NK-92 (cell line): ENCODE results near the gene LSM8.
"Not testable (repeated sequence)": the region's sequence is repeated elsewhere in the genome, so short reads cannot be mapped to it uniquely, and the experiment has no call there.

Source experiments
- DNase-seq: peaks from one replicate; lab custom pipeline; 2025; ENCODE audit not compliant: unreplicated experiment; lab: John Stamatoyannopoulos, UW

The LSM8 gene

GRCh38 chr7:118202061-118202460, 18.1 kb downstream of the LSM8 start:
- DNase-seq: no peak

DNA sequence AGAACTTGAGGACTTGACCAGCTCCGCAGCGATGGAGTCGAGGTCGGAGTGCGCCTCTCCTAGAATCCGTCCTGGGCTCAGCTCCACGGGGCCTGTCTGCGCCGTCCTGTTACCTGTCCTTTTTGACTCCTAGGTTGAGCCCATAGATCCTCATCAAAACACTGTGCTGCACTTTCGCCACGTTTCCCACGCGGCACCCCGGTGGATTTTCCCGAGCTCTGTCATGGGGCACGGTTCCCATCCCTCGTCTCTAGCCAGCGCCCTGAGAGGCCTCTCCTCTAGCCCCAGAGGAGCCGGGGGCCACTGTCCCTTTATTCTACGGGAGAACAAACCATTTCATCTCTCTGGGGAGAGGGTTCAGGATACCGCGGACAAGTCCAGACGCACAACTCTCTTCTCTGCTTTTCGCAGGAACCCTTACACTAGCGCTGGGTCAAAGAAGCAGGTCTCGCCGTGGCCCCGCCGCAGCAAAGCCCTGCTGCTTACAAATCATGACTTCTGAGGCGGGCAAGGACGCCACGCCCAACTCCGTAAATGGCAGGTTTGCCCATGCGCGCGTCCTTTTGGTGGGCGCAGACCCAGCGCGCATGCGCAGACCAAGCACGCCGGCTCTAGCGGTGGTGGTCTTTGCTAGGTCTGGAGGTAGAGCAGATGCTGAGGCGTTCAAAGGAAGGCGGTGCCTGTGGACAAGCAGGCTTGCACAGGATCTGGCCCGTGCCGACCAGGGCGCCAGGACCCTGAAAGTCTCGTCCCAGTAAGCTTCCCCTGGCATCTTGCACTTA, 30.3 kb downstream of the LSM8 start:
- no peak for DNase-seq

- DNase-seq: no peak
Measured at GRCh38 chr7:118214833-118215182, 30.8 kb downstream of the LSM8 start.

GRCh38 chr7:118217210-118217619, 33.3 kb downstream of the LSM8 start:
- no peak for DNase-seq

DNA sequence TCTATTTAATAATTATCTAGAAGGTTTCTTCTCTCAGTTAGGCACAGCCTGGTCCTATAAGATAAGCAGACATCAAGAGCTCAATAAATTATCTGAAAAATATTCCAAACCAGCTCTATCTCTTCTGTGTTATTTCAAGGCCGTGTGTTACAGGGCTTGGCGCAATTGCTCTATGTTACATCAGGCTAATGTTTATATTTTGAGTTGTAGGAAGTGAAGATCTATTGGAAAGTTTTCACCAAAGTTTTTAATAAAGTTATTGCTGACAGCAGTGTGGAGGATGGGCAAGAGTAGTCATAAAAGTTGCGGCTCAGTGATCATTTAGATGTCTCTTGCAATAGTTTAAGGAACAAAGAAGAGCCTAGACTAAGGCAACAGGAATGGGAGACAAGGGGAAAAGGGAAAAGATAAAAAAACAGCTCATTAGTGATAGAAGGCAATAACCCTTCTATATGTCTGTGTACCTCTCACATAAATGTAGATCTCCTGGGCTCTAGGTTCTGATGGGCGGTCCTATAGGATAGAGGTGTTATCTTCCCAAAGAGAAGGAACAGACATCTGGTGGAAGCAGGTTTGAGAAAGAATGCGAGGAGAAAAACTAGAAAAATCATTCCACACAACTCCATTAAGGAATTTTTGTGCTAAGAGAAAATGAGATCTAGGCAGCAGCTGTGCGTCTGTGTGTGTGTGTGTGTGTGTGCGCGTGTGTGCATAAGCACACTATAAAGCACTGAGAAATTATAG, 34.6 kb downstream of the LSM8 start:
- no peak for DNase-seq

DNA sequence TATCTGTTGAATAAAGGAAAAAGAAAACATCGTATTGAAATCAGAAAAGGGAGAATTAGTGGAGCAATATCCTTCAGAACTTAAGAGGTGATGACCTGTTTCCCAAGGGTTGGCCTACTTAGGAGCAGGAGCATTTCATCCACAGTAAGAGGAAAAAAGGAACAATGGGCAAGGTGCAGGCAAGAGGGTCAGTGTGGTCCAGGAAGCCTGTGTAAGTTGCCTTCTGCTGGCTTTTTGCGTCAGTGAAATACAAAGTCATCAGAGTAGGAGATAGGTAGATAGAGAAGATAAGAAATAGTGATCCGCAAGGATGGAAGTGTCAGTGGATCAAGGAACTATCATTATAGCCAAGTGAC, 35.2 kb downstream of the LSM8 start:
- DNase-seq: no peak

DNA sequence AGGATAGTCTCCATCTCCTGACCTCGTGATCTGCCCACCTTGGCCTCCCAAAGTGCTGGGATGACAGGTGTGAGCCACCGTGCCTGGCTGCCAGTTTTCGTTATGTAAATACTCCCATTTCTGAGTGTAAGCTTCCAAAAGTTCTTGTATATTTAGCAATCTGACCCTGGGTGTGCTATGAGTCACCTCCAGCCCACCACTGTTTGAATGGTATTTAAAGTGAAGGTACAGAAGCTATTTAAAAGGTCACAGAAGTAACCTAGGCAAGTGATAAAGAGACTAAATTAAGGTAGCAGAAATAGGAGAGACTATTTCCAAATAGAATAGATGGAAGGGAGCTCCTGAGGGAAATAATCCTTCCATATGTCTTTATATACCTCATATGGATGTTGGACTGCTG, 36.6 kb downstream of the LSM8 start:
- DNase-seq: no peak

DNA sequence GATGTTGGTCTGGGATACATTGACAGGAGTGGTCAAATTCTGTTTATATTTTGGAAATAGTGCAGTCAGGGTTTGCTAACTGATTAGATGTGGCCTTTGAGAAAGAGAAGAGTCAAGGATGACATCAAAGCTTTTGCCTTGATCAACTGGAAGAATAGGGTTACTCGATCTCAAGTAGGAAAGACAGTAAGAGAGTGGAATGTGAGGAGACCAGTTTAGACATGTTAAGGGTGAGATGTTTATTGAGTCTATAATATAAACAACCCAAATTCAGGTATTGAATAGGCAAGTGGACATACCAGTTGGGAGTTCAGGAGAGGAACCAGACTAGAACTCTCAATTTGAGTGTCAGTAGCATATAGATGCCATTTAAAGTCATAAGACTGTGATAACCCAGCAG, 38.6 kb downstream of the LSM8 start:
- DNase-seq: no peak

GRCh38 chr7:118224521-118224920, 40.6 kb downstream of the LSM8 start, which contains the start of gene ANKRD7:
TSS of gene ANKRD7 (plus strand) at chr7:118224704. CDS start at chr7:118224831, 127 bp downstream.
- DNase-seq: no peak

- DNase-seq: no peak
Measured at GRCh38 chr7:118232837-118233236, 48.9 kb downstream of the LSM8 start.

DNA sequence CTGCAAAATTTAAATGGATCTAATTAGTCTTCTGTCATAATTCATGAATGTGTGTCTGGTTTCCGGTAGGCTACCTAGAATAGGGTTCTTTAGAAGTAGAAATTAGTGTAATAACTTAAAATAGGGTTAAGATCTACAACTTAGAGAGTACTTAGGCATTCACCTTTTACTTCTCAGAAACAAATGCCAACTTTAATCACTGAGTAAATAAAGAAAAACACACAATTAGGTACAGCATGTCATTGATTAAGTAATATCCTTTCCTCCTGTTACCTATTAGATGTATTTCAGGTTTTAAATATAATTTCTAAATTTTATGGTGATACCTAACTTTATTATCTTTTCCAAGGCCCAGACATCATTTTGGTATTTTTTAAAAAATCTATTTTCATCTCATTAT, 49.8 kb downstream of the LSM8 start:
- DNase-seq: no peak

- DNase-seq: no peak
Measured at GRCh38 chr7:118239014-118239413, 55.0 kb downstream of the LSM8 start.

DNA sequence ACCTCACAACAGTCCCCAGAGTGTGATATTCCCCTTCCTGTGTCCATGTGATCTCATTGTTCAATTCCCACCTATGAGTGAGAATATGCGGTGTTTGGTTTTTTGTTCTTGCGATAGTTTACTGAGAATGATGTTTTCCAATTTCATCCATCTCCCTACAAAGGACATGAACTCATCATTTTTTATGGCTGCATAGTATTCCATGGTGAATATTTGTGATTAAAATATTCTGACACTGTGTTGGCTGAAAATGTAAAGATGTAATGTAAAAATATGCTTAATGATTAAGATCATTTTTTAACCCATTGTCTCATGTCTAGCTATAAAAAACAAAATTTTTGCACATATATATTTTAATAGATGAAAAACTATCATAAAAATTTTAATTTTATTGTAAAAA, 56.4 kb downstream of the LSM8 start:
- DNase-seq: not testable (repeated sequence)
